ENCODE results near the gene TMIGD2. TPM values are rescaled to one million over a fixed set of nuclear protein-coding genes. Genes with fewer than 3 reads are reported as not detected.

TMIGD2 gene
- total RNA-seq, 4 donors from 2014 or later = not detected

DNA sequence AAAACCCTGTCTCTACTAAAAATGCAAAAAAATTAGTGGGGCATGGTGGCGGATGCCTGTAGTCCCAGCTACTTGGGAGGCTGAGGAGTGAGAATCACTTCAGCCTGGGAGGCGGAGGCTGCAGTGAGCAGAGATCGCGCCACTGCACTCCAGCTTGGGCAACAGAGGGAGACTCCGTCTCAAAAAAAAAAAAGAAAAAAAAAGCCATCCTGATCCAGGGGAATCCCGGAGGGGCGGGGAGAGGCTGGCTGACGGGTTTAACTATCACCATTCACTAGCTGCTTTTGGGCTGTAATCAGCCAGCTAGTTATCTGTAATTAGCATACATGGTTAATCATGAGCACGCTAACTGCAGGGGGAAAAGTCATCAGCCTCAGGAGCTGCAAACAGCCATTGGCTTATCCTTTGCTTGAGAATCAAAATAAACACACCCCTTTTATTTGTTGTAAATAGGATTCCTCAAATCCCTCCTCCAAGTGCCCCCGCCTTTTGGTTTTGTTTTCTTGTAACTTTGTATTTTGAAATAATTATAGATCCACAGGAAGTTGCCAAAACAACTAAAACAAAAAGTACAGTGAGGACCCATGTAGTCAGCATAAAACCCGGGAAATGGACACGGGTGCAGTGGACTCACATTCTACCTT lies 11.8 kb upstream of the TMIGD2 start:
- WGBS = 28% methylated on average over 12 of the region's 12 CpGs
- no peak for DNase-seq (ENCODE audit: low spot score in 2 of 2)
- Histone ChIP-seq H3K27me3 (no peaks in the 10 kb centered on the region), H3K4me1 (peaks cover 7% of the 10 kb centered on the region), H3K27ac (no peak overlapping the region), H3K9me3 (no peaks in the 10 kb centered on the region), H3K4me3 (no peak overlapping the region), H3K36me3 (no peaks in the 10 kb centered on the region)
- TF ChIP-seq EP300 (IDR thresholded peaks at IDR 0.05) = no peak
- no peak for TF ChIP-seq POLR2AphosphoS5 (IDR thresholded peaks at IDR 0.05)
- TF ChIP-seq, protein P1, sequence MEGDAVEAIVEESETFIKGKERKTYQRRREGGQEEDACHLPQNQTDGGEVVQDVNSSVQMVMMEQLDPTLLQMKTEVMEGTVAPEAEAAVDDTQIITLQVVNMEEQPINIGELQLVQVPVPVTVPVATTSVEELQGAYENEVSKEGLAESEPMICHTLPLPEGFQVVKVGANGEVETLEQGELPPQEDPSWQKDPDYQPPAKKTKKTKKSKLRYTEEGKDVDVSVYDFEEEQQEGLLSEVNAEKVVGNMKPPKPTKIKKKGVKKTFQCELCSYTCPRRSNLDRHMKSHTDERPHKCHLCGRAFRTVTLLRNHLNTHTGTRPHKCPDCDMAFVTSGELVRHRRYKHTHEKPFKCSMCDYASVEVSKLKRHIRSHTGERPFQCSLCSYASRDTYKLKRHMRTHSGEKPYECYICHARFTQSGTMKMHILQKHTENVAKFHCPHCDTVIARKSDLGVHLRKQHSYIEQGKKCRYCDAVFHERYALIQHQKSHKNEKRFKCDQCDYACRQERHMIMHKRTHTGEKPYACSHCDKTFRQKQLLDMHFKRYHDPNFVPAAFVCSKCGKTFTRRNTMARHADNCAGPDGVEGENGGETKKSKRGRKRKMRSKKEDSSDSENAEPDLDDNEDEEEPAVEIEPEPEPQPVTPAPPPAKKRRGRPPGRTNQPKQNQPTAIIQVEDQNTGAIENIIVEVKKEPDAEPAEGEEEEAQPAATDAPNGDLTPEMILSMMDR (IDR thresholded peaks at IDR 0.05) = no peak
- TF ChIP-seq POLR2A (IDR thresholded peaks at IDR 0.05) = no peak

DNA sequence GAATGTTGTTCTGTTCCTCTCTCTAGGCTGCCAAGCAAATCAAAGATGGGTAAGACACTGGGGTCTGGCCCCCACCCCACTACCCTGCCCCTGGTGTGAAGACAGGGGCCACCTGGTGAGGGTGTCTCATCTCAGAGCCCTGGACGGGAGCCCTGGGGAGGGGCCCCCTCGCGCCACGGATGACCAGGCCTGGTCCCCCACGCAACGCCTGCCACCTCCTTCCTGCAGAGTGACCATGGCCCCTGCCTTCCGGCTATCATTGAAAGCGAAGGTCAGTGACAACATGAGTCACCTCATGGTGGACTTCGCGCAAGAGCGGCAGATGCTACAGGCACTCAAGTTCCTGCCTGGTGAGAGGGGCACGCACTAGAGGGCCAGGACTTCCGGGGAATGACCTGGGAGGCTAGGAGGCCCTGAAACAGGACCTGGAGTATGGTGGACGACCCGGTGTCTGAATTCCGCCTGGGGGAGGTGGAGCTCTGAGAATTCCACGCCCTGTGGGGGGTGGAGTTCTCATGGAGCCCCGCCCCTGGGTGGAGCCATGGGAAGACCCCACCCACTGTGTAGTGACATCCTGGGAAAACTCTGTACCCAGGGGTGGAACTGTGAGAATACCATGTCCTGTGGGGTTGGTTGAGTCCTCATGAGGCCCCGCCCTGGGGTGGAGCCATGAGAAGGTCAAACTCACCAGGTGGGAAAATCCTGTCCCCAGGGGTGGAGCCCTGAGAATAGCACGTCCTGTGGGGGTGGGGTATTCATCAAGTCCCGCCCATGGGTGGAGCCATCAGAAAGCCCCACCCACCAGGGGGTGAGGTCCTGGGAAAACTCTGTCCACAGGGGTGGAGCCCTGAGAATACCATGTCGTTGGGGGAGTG lies 8.3 kb upstream of the TMIGD2 start:
- DNase-seq (ENCODE audit: low spot score in 2 of 2) = no peak
- TF ChIP-seq, protein P1 (IDR thresholded peaks at IDR 0.05) = no peak
- TF ChIP-seq POLR2AphosphoS5 (IDR thresholded peaks at IDR 0.05) (no peak), POLR2A (IDR thresholded peaks at IDR 0.05) (no peak)
- peaks cover 7% of the 10 kb centered on the region for H3K4me1 ChIP-seq
- no peaks in the 10 kb centered on the region for H3K9me3 ChIP-seq
- WGBS = 87% methylated on average over 13 of the region's 22 CpGs
- no peaks in the 10 kb centered on the region for H3K36me3 ChIP-seq
- no peak overlapping the region for H3K4me3 ChIP-seq
- no peak overlapping the region for H3K27ac ChIP-seq
- H3K27me3 ChIP-seq = peaks cover 4% of the 10 kb centered on the region

DNA sequence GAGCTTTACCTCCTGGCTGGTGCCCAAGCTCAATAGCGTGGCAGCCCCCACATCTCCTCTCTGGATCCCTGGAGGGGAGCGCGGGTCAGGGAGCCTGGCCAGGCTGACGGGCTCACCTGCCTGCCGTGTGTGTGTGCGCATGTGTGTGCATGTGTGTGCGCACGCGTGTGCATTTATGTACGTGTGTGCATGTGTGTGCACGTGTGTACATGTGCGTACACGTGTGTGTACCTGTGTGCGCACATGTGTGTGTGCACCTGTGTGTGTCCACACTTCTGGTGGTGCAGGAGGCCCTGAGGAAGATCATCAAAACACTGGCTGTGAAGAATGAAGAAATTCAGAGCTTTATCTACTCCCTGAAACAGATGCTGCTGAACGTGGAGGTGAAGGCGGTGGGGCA lies 3.5 kb upstream of the TMIGD2 start:
- Histone ChIP-seq H3K36me3 (no peaks in the 10 kb centered on the region), H3K4me3 (no peak overlapping the region), H3K27me3 (peaks cover 19% of the 10 kb centered on the region), H3K27ac (no peak overlapping the region), H3K4me1 (peaks cover 6% of the 10 kb centered on the region), H3K9me3 (no peaks in the 10 kb centered on the region)
- DNase-seq (ENCODE audit: low spot score in 2 of 2) = no peak
- 76% methylated on average over 15 of the region's 16 CpGs for WGBS
- TF ChIP-seq POLR2A (IDR thresholded peaks at IDR 0.05) (no peak), POLR2AphosphoS5 (IDR thresholded peaks at IDR 0.05) (no peak), EP300 (IDR thresholded peaks at IDR 0.05) (no peak)
- TF ChIP-seq, protein P1 (IDR thresholded peaks at IDR 0.05) = no peak

DNA sequence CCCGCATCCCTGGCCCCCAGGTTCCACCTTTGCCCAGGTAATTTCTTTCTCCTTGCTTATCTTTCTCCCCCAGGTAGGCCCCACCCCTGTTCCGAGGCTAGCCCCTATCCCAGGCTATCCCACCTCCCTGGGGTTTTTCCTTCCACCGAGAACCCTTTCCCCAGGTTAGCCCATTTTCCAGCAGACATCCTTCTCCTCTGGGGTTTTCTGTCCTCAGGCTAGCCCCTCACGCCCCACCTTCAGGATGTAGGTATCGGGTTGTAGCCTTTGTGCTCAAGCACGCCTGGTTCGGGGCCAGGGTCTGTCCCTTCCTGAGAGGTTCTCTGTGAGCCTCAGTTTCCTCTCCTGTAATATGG lies 3.0 kb upstream of the TMIGD2 start:
- Histone ChIP-seq H3K27me3 (peaks cover 19% of the 10 kb centered on the region), H3K36me3 (no peaks in the 10 kb centered on the region), H3K27ac (no peak overlapping the region), H3K4me1 (peaks cover 6% of the 10 kb centered on the region), H3K9me3 (no peaks in the 10 kb centered on the region), H3K4me3 (no peak overlapping the region)
- no peak for DNase-seq (ENCODE audit: low spot score in 2 of 2)
- WGBS = 67% methylated on average over 7 of the region's 7 CpGs
- no peak for TF ChIP-seq EP300 (IDR thresholded peaks at IDR 0.05)

DNA sequence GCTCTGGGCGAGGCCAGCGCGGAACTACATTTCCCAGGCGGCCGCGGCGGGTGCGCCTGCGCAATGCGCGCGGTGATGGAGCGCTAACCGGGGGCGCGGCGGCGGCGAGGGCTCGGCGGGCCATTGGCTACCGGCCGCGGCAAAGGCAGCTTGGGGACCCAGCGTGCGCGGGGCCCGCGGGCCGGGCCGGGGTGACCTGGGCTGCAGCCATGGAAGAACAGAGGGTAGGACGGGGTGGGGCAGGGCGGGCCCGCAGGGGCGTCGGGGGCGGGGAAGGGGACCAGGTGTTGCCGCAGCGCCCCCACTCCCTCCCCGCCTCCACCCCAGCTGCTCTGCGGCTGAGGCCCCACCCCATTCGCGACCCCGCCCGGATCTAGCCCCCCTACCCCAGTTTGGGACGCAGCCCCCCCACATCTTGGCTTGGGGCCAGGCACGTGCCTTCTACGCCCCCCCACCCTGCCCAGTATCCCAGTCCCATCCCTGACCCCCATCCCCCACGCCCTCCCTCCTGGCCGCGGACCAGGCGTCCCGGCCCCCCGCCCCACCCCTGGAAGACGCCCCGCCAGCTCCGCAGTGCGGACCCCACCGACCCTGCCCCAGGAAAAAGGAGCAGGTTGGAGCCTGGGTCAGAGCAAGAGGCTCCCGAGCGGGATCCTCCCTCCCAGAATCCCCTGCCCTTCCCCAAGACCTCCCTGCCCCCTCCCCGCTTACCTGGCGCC lies 2.5 kb upstream of the TMIGD2 start, which contains the start of gene FSD1:
TSS of gene FSD1 (plus strand) at position 61 of the 719 bp plus-strand sequence. CDS start at position 210, 149 bp downstream.
- Histone ChIP-seq H3K27ac (no peak within 1 kb of the TSS), H3K4me3 (peak within 1 kb of the TSS; percentile 4), H3K9me3 (no peaks in the 10 kb centered on the region), H3K4me1 (peaks cover 6% of the 10 kb centered on the region), H3K27me3 (peaks cover 19% of the 10 kb centered on the region), H3K36me3 (no peaks in the 10 kb centered on the region)
- no peak for DNase-seq (ENCODE audit: low spot score in 2 of 2)
- WGBS = 22% methylated on average over 5 of the region's 63 CpGs
- TF ChIP-seq, protein P1 (IDR thresholded peaks at IDR 0.05) = no peak
- TF ChIP-seq POLR2AphosphoS5 (IDR thresholded peaks at IDR 0.05) (no peak), EP300 (IDR thresholded peaks at IDR 0.05) (no peak), POLR2A (IDR thresholded peaks at IDR 0.05) (no peak)

Measured in suprapubic skin (tissue), 4 donors.